ENCODE data around the gene ATP5F1E.

ATP5F1E gene

GRCh38 chr20:58981628-58982364, 50.3 kb downstream of the ATP5F1E start:
- H3K36me3 ChIP-seq (replicated peaks; ENCODE audit: low read depth, low read length): peaks cover 20% of the 10 kb centered on the region

GRCh38 chr20:58980711-58981627, 51.2 kb downstream of the ATP5F1E start, which contains the start of gene NELFCD:
Gene NELFCD, plus strand, starts transcription at chr20:58981256. Its CDS starts 54 bp downstream, at chr20:58981310.
- Histone ChIP-seq H3K27me3 (ENCODE audit: low read depth, low read length) (no peaks in the 10 kb centered on the region), H3K9ac (ENCODE audit: low read length) (peak within 1 kb of the TSS; percentile 87), H3K36me3 (replicated peaks; ENCODE audit: low read depth, low read length) (peaks cover 22% of the 10 kb centered on the region), H2AFZ (ENCODE audit: low read depth, low read length) (peak within 1 kb of the TSS; percentile 10; the same call in 1 of the 2 replicates), H4K20me1 (ENCODE audit: insufficient read depth, low read length) (peaks cover 34% of the 10 kb centered on the region), H3K4me2 (ENCODE audit: low read length) (peak within 1 kb of the TSS; percentile 72), H3K4me3 (ENCODE audit: low read length) (peak within 1 kb of the TSS; percentile 82), H3K4me1 (ENCODE audit: low read length) (peaks cover 56% of the 10 kb centered on the region), H3K79me2 (ENCODE audit: low read length) (peaks cover 49% of the 10 kb centered on the region), H3K27ac (ENCODE audit: low read length) (peak within 1 kb of the TSS; percentile 55), H3K9me3 (ENCODE audit: insufficient read depth, low read length) (peaks cover 6% of the 10 kb centered on the region)
- TF ChIP-seq CTCF (IDR thresholded peaks at IDR 0.05; ENCODE audit: low read depth, low read length) (no peak), EZH2phosphoT487 (IDR thresholded peaks at IDR 0.05; ENCODE audit: low read depth) (no peak)

More at GRCh38 chr20:58981628-58982364, 50.3 kb downstream of the ATP5F1E start:
- Histone ChIP-seq H3K9ac (ENCODE audit: low read length) (peak overlapping the region; percentile 87), H3K27ac (ENCODE audit: low read length) (peak overlapping the region; percentile 55), H3K4me2 (ENCODE audit: low read length) (peak overlapping the region; percentile 72), H3K79me2 (ENCODE audit: low read length) (peaks cover 57% of the 10 kb centered on the region), H3K4me3 (ENCODE audit: low read length) (peak overlapping the region; percentile 82), H3K27me3 (ENCODE audit: low read depth, low read length) (no peaks in the 10 kb centered on the region), H3K4me1 (ENCODE audit: low read length) (peaks cover 48% of the 10 kb centered on the region), H4K20me1 (ENCODE audit: insufficient read depth, low read length) (peaks cover 41% of the 10 kb centered on the region), H3K9me3 (ENCODE audit: insufficient read depth, low read length) (no peaks in the 10 kb centered on the region), H2AFZ (ENCODE audit: low read depth, low read length) (no peak overlapping the region)
- no peak for TF ChIP-seq EZH2phosphoT487 (IDR thresholded peaks at IDR 0.05; ENCODE audit: low read depth)
- no peak for TF ChIP-seq CTCF (IDR thresholded peaks at IDR 0.05; ENCODE audit: low read depth, low read length)

- Histone ChIP-seq H3K36me3 (replicated peaks; ENCODE audit: low read depth, low read length) (peaks cover 19% of the 10 kb centered on the region), H3K9me3 (ENCODE audit: insufficient read depth, low read length) (peaks cover 14% of the 10 kb centered on the region), H3K79me2 (ENCODE audit: low read length) (peaks cover 25% of the 10 kb centered on the region), H3K27ac (ENCODE audit: low read length) (peak overlapping the region; percentile 75), H3K4me3 (ENCODE audit: low read length) (peak overlapping the region; percentile 42), H3K4me2 (ENCODE audit: low read length) (peak overlapping the region; percentile 66), H3K9ac (ENCODE audit: low read length) (peak overlapping the region; percentile 53), H3K27me3 (ENCODE audit: low read depth, low read length) (no peaks in the 10 kb centered on the region), H2AFZ (ENCODE audit: low read depth, low read length) (peak overlapping the region; percentile 71), H3K4me1 (ENCODE audit: low read length) (peaks cover 54% of the 10 kb centered on the region), H4K20me1 (ENCODE audit: insufficient read depth, low read length) (peaks cover 10% of the 10 kb centered on the region)
- no peak for TF ChIP-seq EZH2phosphoT487 (IDR thresholded peaks at IDR 0.05; ENCODE audit: low read depth)
- no peak for TF ChIP-seq CTCF (IDR thresholded peaks at IDR 0.05; ENCODE audit: low read depth, low read length)
Measured at GRCh38 chr20:58978351-58979190, 53.6 kb downstream of the ATP5F1E start.
